GM23338 (cell line): ENCODE data around the gene DCLK1. TPM values are rescaled to one million over a fixed set of nuclear protein-coding genes. Genes with fewer than 3 reads are reported as not detected.

Experiments
- ATAC-seq: fragments of 200-7000 bp; cut with Tn5 transposase; 3 replicates; pipeline ENCODE4 v1.9.1; 2020
- DNase-seq: peaks from one replicate; pipeline ENCODE4 v3.0.0-alpha.2; 2015; ENCODE audit warnings: low spot score
- H2AFZ ChIP-seq: fragments of 200-600 bp; sonication (generic); 2 replicates; pipeline ENCODE4 v1.8.0; 2016; ENCODE audit warnings: antibody characterized with exemption, mild to moderate bottlenecking, moderate library complexity
- H3F3A ChIP-seq: fragments of 200-600 bp; sonication (generic); replicated peaks from 2 replicates; pipeline ENCODE4 v1.8.0; 2017; ENCODE audit warnings: antibody characterized with exemption, mixed run types, low read depth
- H3K27ac ChIP-seq: fragments of 200-600 bp; sonication (generic); 2 replicates; pipeline ENCODE4 v1.6.1; 2016; ENCODE audit warnings: low read depth
- H3K27me3 ChIP-seq: fragments of 200-600 bp; sonication (generic); 2 replicates; pipeline ENCODE4 v1.8.0; 2016; ENCODE audit warnings: mild to moderate bottlenecking, mixed run types, moderate library complexity; ENCODE audit not compliant: insufficient read depth
- H3K36me3 ChIP-seq: fragments of 200-600 bp; sonication (generic); 2 replicates; pipeline ENCODE4 v1.8.0; 2016; ENCODE audit warnings: mild to moderate bottlenecking; ENCODE audit not compliant: insufficient read depth
- H3K4me1 ChIP-seq: fragments of 200-600 bp; sonication (generic); 2 replicates; pipeline ENCODE4 v1.8.0; 2016; ENCODE audit warnings: mild to moderate bottlenecking, moderate library complexity; ENCODE audit not compliant: insufficient read depth
- H3K4me2 ChIP-seq: fragments of 200-600 bp; sonication (generic); 2 replicates; pipeline ENCODE4 v1.7.1; 2017; ENCODE audit warnings: mixed run types
- H3K4me3 ChIP-seq: fragments of 200-600 bp; sonication (generic); 2 replicates; pipeline ENCODE4 v1.6.1; 2016; ENCODE audit warnings: mixed run types
- H3K79me2 ChIP-seq: fragments of 200-600 bp; sonication (generic); replicated peaks from 2 replicates; pipeline ENCODE4 v1.8.0; 2017; ENCODE audit warnings: mild to moderate bottlenecking; ENCODE audit not compliant: insufficient read depth
- H3K9me2 ChIP-seq: fragments of 200-600 bp; sonication (generic); 2 replicates; pipeline ENCODE4 v1.8.0; 2017; ENCODE audit not compliant: insufficient read depth
- H4K20me1 ChIP-seq: fragments of 200-600 bp; sonication (generic); replicated peaks from 2 replicates; pipeline ENCODE4 v1.8.0; 2017; ENCODE audit warnings: mild to moderate bottlenecking; ENCODE audit not compliant: insufficient read depth
- H3K27ac Mint-ChIP-seq: 2 replicates; pipeline ENCODE4 v1.8.0; 2020; ENCODE audit warnings: inconsistent platforms, mild to moderate bottlenecking, moderate library complexity, mixed read lengths
- H3K27me3 Mint-ChIP-seq: 3 replicates; pipeline ENCODE4 v1.8.0; 2022; ENCODE audit warnings: low read depth, mild to moderate bottlenecking, moderate library complexity, mixed read lengths, inconsistent platforms; ENCODE audit not compliant: insufficient read depth, poor library complexity
- H3K36me3 Mint-ChIP-seq: 3 replicates; pipeline ENCODE4 v1.8.0; 2021; ENCODE audit warnings: low read depth, mild to moderate bottlenecking, inconsistent platforms, moderate library complexity, mixed read lengths
- H3K4me1 Mint-ChIP-seq: 3 replicates; pipeline ENCODE4 v1.8.0; 2020; ENCODE audit warnings: mild to moderate bottlenecking, inconsistent platforms, mixed read lengths
- H3K4me3 Mint-ChIP-seq: 3 replicates; pipeline ENCODE4 v1.8.0; 2021; ENCODE audit warnings: moderate library complexity, mild to moderate bottlenecking, inconsistent platforms, mixed read lengths
- H3K9me3 Mint-ChIP-seq: 3 replicates; pipeline ENCODE4 v1.8.0; 2020; ENCODE audit warnings: moderate library complexity, mild to moderate bottlenecking, inconsistent platforms, mixed read lengths
- CREB1 ChIP-seq: fragments of 250-450 bp; sonication (Bioruptor Pico); IDR thresholded peaks from 2 replicates; pipeline ENCODE4 v1.5.0; 2020; ENCODE audit warnings: low read depth, mild to moderate bottlenecking, moderate library complexity
- CTCF ChIP-seq, 2 experiments: fragments of 200-600 bp in 1 of 2; sonication (generic) in 1 of 2; conservative IDR thresholded peaks; 2 replicates each; pipeline versions ENCODE4 v1.5.1 to v1.6.1; 2016 to 2017; ENCODE audit warnings: antibody characterized with exemption in 2 of 2, low read depth in 2 of 2, mild to moderate bottlenecking in 2 of 2, moderate library complexity in 1 of 2
- ETS1 ChIP-seq: IDR thresholded peaks from 2 replicates; pipeline ENCODE4 v1.6.1; 2016; ENCODE audit warnings: antibody characterized with exemption
- EZH2 ChIP-seq: fragments of 200-600 bp; sonication (generic); IDR thresholded peaks from one replicate; pipeline ENCODE4 v1.8.0; 2017; ENCODE audit warnings: antibody characterized with exemption, mild to moderate bottlenecking, low read depth; ENCODE audit not compliant: unreplicated experiment
- JUNB ChIP-seq: IDR thresholded peaks from one replicate; pipeline ENCODE4 v1.6.1; 2016; ENCODE audit warnings: antibody characterized with exemption; ENCODE audit not compliant: unreplicated experiment
- NANOG ChIP-seq: IDR thresholded peaks from 2 replicates; pipeline ENCODE4 v1.6.1; 2016; ENCODE audit warnings: antibody characterized with exemption, borderline replicate concordance
- POLR2AphosphoS5 ChIP-seq: IDR thresholded peaks from 2 replicates; pipeline ENCODE4 v1.6.1; 2016; ENCODE audit warnings: antibody characterized with exemption, low read depth
- REST ChIP-seq: IDR thresholded peaks from one replicate; pipeline ENCODE4 v1.6.1; 2018; ENCODE audit warnings: antibody characterized with exemption; ENCODE audit not compliant: unreplicated experiment
- STAT1 ChIP-seq: IDR thresholded peaks from one replicate; pipeline ENCODE4 v1.6.1; 2016; ENCODE audit warnings: antibody characterized with exemption; ENCODE audit not compliant: unreplicated experiment
- ZNF114 ChIP-seq: fragments of 250-450 bp; sonication (Bioruptor Pico); IDR thresholded peaks from 2 replicates; pipeline ENCODE4 v1.5.0; 2020; ENCODE audit warnings: mild to moderate bottlenecking, moderate library complexity
- ZNF331 ChIP-seq: fragments of 250-450 bp; sonication (Bioruptor Pico); IDR thresholded peaks from 2 replicates; pipeline ENCODE4 v1.5.0; 2020; ENCODE audit warnings: low read depth, mild to moderate bottlenecking, moderate library complexity
- ZNF462 ChIP-seq: fragments of 250-450 bp; sonication (Bioruptor Pico); IDR thresholded peaks from 2 replicates; pipeline ENCODE4 v1.5.0; 2020; ENCODE audit warnings: mild to moderate bottlenecking, moderate library complexity
- polyA plus RNA-seq: library from polyadenylated mRNA; unstranded; fragments of >200 nt; fragmentation: Nextera tagmentation; extraction: Ambion mirVana; gene quantifications from 2 replicates; pipeline ENCODE4 v1.2.1, GENCODE V29; 2016
- total RNA-seq: library from RNA; depleted of rRNA; stranded (reverse); fragments of >200 nt; shearing (Covaris generic); gene quantifications from 2 replicates; pipeline ENCODE4 v1.2.3, GENCODE V29; 2014

DCLK1 gene
- total and polyA plus RNA-seq, 2 experiments from 2014 or later, result 13.1 to 57.7 TPM

- no peak for TF ChIP-seq REST
- no peak for TF ChIP-seq ETS1
- TF ChIP-seq STAT1, result no peak
- TF ChIP-seq JUNB, result no peak
These were observed 279.3 kb downstream of the DCLK1 start (continued) for GRCh38 chr13:35851881-35852280.

GRCh38 chr13:35851356-35851755 is 279.8 kb downstream of the DCLK1 start:
- no peaks in the 10 kb centered on the region for H3K27me3 ChIP-seq
- peaks cover 2% of the 10 kb centered on the region for H3K27me3 Mint-ChIP-seq
- H3K9me3 Mint-ChIP-seq, result no peaks in the 10 kb centered on the region
- H3K36me3 Mint-ChIP-seq, result peaks cover 35% of the 10 kb centered on the region
- H3K36me3 ChIP-seq, result no peaks in the 10 kb centered on the region
- H3K79me2 ChIP-seq, result peaks cover 31% of the 10 kb centered on the region
- H3K4me2 ChIP-seq, result no peak overlapping the region
- no peaks in the 10 kb centered on the region for H4K20me1 ChIP-seq
- no peak overlapping the region for H2AFZ ChIP-seq
- ATAC-seq, result no peak
- H3K4me1 ChIP-seq, result peaks cover 40% of the 10 kb centered on the region
- H3K9me2 ChIP-seq, result 0 out of 2 replicates have a peak, but pooled peaks cover 4% of the 10 kb centered on the region
- no peak for DNase-seq
- no peak overlapping the region for H3K27ac ChIP-seq
- peaks cover 3% of the 10 kb centered on the region; the same call in 1 of the 2 replicates for H3F3A ChIP-seq
- H3K27ac Mint-ChIP-seq, result peak overlapping the region; percentile 70
- no peak overlapping the region for H3K4me3 ChIP-seq
- no peak overlapping the region for H3K4me3 Mint-ChIP-seq
- H3K4me1 Mint-ChIP-seq, result peaks cover 54% of the 10 kb centered on the region
- TF ChIP-seq CTCF (conservative IDR thresholded peaks at IDR 0.05; ENCODE audit: low read depth in 2 of 2), result no peak
- TF ChIP-seq ZNF331, result no peak
- TF ChIP-seq NANOG, result no peak
- TF ChIP-seq JUNB, result no peak
- no peak for TF ChIP-seq POLR2AphosphoS5
- TF ChIP-seq CREB1, result no peak
- TF ChIP-seq ETS1, result no peak
- TF ChIP-seq EZH2, result no peak
- TF ChIP-seq ZNF462 (CRISPR knock-in tag), result no peak
- no peak for TF ChIP-seq ZNF114 (CRISPR knock-in tag)
